Dermis blood vessel endothelial cell (primary cell): ENCODE measurements around the gene ADAMTS8. TPM values are rescaled to one million over a fixed set of nuclear protein-coding genes. Genes with fewer than 3 reads are reported as not detected.

ENCODE experiments used
- DNase-seq: peaks from one replicate; pipeline ENCODE4 v3.0.0; 2010
- total RNA-seq: library from RNA; depleted of rRNA; stranded (reverse); fragments of >200 nt; gene quantifications from 2 replicates; pipeline ENCODE4 v1.2.3, GENCODE V29; 2014

Gene ADAMTS8
- total RNA-seq, 1 donor from 2014 or later: not detected

GRCh38 chr11:130416530-130416882 lies 11.9 kb downstream of the ADAMTS8 start:
- no peak for DNase-seq

DNA sequence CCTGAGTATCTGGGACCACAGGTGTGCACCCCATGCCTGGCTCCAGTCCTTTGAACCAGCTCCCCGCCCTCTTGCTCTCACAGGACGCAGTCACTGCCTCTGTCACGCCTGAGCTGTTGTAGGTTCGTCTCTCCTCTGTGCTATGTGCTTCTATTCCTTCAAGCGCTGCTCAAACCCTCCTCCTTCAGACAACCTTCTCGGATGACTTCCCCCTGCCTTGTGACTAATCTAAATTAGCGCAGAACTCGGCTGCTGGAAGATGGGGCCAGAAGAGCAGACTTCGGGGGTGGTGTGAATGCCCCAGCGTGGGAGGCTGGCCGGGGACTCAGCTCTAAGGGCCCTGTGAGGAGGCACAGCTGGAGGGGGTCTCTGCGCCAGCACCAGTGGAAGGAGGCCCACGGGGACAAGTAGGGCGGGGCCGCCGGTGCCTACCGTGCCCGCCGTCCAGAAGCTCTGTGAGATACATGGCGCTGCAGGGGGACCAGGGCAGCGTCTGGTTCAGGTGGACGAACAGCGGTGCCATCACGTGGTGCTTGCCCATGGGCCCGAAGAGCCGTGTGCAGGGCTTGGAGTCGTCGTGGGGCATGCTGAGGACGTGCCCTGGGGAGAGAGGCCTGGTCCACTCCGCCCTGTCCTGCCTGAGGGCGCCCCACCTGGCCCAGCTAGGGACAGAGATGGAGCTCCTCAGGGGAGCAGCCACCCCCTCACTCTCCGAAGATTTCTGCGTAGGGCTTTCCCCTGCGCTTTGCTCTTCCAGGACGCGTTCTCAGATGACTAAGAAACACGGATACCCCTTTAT lies 12.5 kb downstream of the ADAMTS8 start:
- no peak for DNase-seq

DNA sequence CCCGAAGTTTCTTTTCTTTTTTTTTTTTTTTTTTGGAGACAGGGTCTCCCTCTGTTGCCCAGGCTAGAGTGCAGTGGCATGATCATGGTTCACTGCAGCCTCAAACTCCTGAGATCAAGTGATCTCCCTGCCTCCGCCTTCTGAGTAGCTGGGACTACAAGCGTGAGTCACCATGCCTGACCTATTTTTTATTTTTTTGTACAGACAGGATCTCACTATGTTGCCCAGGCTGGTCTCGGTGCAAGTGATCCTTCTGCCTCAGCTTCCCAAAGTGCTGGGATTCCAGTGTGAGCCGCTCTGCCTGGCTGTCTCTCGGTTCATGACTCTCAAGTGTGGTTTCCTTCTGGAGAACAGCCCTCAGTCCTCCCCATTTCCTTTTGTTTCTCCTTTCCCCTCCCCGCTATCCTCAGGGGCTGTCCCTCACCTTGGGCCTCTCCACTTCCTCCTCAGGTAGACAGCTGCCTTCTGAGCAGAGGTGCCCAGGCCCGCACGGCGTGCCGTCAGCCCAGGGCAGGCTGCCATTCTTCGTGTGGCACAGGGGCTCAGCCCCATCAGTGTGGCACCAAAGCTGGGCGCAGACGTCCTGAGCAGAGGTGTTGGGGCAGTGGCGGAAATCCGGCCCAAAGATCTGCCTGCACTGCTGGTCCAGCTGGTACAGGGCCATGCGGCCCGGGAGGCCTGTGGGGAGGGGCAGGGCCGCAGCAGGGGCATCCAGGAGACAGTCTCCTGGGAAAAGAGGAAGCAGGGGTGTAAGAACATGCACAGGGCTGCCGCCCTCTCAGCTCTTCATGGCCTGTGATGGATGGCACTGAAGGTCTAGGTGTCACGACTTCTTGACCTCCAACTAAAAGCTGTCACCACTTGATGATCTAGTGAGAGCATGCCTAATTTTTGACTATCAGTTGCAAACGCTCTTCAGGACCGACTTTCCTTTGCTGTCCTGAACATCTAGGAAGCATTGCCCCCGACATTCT lies 14.0 kb downstream of the ADAMTS8 start:
- DNase-seq: no peak

GRCh38 chr11:130413405-130414106 lies 14.9 kb downstream of the ADAMTS8 start:
- no peak for DNase-seq

- DNase-seq: no peak
These were observed 17.2 kb downstream of the ADAMTS8 start for GRCh38 chr11:130411223-130411622.

DNA sequence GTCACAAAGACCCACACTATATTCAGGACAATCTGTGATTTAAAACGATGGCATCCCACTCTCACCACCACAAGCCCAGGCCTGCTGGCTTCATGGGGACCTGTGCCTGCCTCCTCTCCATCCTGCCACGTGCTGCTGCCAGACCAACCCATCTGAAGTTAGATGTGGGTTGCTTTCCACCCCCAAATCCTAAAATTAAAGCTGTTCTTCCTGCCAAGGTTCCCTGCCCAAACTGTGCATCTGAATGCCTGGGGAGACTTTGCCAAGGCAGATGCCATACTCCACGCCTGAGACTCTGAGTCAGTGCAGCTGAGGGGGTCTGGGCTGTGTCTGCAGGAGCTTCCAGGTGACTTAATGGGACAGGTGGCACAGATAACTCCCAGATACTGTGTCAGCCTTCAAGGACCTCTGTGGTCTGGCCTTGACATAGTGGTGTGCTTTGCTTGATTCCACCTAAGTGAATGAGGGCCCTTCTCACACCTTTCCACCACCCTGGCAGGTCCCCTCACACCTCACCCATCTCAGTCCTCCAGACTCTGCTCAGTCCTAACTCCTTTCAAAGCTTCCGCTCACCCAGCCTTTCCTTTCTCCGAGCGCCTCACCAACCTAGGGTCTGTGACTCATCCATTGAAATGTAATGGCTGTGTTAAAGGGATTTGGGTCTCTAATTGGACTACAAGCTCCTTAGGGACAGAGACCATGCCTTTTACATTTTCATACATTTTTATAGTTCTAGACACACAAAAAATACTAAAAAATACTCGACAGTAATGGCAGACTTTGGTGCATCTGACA lies 18.6 kb downstream of the ADAMTS8 start:
- no peak for DNase-seq

DNA sequence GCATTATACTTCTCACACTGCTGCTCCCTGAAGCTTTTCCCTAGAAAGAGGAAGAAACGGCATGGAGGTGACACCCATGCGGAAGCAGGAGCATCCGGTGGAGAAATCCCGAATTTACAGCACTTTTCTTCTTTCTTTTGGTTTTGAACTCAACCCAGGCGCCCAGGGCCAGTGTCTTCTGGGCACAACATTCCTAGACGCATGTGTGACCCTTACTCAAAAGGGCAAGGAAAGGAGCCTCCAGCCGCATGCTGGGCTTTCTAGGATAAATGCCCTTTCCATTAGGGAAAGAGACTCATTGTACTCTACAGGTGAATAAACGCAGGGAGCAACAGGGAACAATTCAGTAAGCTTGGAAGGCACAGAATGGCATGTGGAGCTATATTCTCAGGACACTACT lies 19.5 kb downstream of the ADAMTS8 start:
- no peak for DNase-seq

DNA sequence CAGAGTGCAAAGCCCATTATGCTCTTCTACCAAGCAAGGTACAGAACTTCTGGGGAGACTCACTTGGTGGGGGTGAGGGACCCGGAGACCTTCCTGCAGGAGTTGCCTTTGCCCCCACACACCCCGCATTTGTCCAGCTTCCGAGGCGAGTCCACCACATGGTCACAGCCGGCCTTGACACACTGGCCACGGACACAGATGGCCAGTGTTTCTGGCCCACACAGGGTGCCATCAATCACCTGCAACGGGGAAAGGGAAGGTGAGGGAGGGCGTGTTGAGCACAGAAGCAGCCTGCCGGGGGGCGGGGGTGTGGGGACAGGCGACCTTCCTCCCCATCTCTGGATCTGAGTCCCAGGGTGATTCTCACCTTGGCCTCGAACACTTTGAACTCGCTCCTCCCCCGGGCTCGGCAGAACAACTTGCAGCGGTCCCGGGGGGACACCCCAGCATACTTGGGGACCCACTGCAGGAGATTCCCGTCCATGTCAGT lies 20.0 kb downstream of the ADAMTS8 start:
- no peak for DNase-seq

GRCh38 chr11:130407978-130408377 lies 20.4 kb downstream of the ADAMTS8 start:
- no peak for DNase-seq

DNA sequence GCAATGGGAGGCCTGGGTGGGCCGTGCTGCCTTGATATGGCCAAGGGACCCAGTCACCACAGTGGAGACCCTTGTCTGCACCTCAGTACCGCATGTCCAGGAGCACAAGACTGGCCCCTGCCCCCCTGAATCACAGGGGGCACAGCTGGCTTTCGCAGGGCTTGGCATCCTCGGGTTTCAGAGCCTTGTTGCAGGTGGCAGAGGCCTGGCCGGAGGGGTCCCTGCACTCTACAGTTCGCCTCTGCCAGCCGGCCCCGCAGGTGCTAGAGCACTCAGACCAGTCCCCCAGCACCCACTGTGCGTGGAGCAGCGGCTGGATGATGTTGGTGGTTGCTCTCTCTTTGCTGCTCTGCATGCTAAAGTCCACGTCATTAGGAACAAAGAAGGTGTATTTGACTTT lies 23.0 kb downstream of the ADAMTS8 start:
- no peak for DNase-seq

DNA sequence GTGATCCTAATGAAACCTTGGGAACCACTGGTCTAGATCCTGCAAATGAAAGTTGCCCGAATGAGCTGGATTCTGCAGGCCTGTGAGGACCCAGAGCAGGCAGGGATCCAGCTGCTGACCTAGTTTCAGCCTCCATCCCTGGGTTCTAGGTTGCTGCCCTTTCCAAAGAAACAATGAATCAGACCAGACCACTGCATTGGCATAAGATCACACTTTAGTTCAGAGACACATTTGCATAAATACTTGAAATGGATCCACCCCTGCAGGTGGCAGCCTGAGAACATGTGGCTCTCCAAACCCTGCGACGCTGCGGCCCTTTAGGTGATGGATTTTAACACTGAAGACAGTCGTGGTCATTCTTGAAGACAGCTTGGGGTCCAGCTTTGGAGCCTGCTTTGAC lies 23.7 kb downstream of the ADAMTS8 start:
- DNase-seq: no peak

- no peak for DNase-seq
These were observed 24.4 kb downstream of the ADAMTS8 start for GRCh38 chr11:130403967-130404366.

DNA sequence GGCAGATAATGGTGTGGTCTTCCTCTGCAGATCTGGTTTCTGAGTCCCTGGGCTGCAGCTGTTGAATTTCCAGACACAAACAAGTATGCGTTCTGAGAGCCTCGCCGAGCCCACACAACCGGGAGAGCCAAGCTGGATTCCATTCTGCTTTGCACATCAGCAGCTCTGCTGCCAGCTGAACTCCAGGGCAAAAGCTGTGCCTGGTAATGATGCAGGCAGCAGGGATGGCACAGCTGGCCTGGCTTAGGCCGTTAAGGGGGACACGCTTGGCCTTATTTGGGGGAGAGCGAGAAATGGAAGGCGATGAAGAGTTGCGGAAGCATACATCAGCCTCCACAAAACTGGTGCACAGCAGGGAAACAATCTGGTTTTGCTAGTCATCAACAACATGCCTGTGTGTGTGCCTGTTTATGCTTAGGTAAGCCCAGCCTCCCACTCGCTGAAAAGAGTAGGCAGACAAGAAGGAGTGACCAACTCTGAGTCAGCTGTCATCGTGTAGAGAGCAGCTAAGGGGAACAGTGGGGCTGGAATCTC lies 25.1 kb downstream of the ADAMTS8 start:
- no peak for DNase-seq

DNA sequence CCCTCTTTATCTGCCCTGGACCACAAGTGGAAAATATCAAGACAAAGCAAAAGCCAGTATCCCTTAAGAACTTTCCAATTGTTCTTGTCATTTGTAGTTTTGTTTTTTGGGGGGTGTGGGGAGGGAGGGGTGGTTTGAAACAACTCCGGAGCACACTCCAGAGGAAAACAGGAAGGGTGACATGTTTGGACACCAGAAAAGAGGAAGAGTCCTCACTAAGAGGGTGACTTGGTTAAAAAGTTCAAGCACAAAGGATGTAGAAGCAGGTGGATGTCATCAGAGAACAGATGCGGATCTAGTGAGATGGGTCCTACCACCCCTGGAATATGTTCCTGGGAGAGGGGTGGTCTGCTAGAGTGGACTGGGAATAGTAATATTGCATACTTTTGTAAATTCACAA lies 25.8 kb downstream of the ADAMTS8 start:
- DNase-seq: no peak

- no peak for DNase-seq
These were observed 27.5 kb downstream of the ADAMTS8 start for GRCh38 chr11:130400781-130401483.

DNA sequence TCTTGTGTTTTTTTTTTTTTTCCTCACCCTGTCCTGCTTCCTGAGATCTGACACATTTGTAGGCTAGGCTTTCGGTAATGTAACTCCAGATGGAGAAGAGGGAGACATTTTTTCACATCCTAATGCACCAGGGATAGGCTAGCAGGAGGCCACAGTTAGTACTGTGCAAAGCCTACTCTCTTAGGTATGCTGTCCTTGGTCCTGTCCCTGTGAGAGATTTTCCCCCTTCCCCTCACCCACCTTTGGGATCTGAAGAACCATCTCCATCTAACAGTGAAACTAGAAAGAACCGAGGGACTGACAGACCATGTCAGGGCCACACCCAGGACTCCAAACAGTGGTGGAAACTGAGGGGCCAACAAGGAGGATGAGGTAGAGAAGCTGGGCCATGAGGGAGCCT lies 29.2 kb downstream of the ADAMTS8 start:
- no peak for DNase-seq

DNA sequence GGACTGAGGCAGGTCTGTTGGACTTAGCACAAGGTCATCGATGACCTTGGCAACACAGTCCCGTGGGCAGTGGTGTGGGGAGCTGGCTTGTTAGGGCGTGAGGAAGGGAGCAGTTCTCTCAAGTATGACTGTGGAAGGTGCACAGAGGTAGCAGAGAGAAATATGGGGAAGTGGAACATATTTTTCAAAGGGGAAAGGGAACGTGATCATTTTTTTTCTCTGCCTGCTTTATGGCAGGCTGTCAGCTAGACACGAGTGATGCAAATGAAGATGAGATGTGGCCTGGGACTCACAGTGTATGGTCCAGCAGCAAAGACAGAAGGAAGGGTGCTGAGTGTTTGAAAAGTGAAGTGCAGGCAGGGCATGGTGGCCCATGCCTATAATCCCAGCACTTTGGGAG lies 30.6 kb downstream of the ADAMTS8 start:
- DNase-seq: no peak

DNA sequence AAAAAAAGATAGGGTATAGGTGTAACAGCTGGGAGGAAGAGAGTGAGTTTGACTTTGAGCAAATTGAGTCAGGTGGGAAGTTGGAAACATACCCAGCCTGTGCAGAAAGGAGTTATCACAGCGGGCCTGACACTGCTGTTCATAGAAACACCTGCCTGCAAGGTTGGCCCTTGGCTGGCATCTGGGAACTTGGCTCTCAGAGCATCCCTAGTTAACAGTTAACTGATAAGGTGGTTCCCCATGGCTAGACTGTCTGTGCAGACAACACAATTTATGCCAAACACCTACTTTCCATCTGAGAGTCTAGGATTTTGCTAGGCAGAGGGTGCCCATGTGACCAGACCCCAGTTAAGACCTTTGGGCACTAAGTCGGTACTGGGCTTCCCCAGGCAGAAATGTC lies 31.4 kb downstream of the ADAMTS8 start:
- DNase-seq: no peak

GRCh38 chr11:130394615-130395014 lies 33.8 kb downstream of the ADAMTS8 start:
- DNase-seq: no peak

DNA sequence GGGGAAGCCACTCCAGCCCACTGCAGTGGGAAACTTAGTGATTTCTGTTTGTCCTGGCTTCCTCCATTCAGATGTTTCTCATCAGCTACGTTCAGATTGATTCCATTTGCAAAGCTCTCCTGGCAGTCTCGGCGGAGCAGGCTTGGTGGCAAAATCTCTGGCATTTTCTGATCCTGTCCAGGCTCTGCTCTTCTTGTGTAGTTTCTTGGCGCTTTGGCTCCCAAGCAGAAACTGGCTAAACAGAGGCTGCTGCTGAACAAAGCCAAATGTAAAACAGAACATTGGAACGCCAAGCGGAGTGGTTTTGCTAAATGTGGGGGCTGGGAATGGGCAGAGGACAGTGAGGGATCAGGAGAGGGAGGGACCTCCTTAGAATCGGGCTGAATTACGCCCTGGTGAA lies 36.7 kb downstream of the ADAMTS8 start:
- DNase-seq: no peak

- DNase-seq: peak; percentile 37
These were observed 38.2 kb downstream of the ADAMTS8 start for GRCh38 chr11:130390071-130390758.
